Measurements from ENCODE around the gene IGF2.
"Not testable (repeated sequence)": the region's sequence is repeated elsewhere in the genome, so short reads cannot be mapped to it uniquely, and the experiment has no call there.

IGF2 gene

DNA sequence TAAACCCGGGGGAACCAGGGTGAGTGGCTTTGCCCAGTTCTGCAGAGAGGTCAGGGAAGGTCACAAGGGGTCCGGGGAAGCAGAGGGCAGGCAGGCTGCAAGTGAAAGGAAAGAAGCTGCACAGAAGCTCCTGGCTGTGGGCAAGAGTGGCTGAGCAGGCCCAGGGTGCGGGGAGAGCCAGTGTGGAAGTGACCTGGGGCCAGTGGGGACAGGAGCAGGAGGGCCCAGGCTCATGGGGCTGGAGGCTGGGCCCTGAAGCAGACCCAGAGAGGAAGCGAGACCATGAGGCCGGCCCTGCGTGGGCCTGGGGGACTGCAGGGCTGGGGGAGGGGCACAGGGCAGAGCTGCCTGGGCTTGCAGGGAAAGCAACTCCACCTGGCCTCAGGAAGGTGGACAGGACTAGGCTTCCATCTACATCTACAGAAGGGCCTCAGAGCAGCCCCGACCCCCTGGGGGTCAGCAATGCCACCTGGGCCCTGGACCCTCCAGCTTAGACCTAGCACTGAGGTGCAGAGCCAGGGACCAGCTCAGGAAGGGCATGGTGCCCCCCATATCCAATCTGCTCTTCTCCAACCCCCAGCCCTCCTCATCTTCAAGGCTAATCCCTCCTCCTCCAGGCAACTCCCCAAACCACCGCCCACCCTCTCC is 11.6 kb downstream of the IGF2 start:
- Histone ChIP-seq H4K20me1 (ENCODE audit: insufficient read depth) (no peaks in the 10 kb centered on the region), H3K9ac (no peak overlapping the region), H3K4me2 (no peak overlapping the region), H3K27me3 (ENCODE audit: insufficient read depth, low read depth) (peaks cover 40% of the 10 kb centered on the region), H3K79me2 (ENCODE audit: insufficient read depth, low read depth) (no peaks in the 10 kb centered on the region), H3K27ac (no peak overlapping the region), H3K4me3 (IDR thresholded peaks at IDR 0.05; ENCODE audit: insufficient read depth, low read depth, low read length) (no peak overlapping the region), H3K4me1 (ENCODE audit: low read depth, poor library complexity, severe bottlenecking) (no peaks in the 10 kb centered on the region), H2AFZ (ENCODE audit: low read depth) (no peak overlapping the region), H3K36me3 (ENCODE audit: insufficient read depth) (no peaks in the 10 kb centered on the region)
- TF ChIP-seq CTCF (conservative IDR thresholded peaks at IDR 0.05; ENCODE audit: low read depth, low read length) = no peak

GRCh38 chr11:2126520-2127085 is 12.6 kb downstream of the IGF2 start:
- Histone ChIP-seq H3K9ac (no peak overlapping the region), H2AFZ (ENCODE audit: low read depth) (no peak overlapping the region), H3K4me2 (no peak overlapping the region), H4K20me1 (ENCODE audit: insufficient read depth) (no peaks in the 10 kb centered on the region), H3K4me1 (ENCODE audit: low read depth, poor library complexity, severe bottlenecking) (peaks cover 5% of the 10 kb centered on the region), H3K27ac (no peak overlapping the region), H3K4me3 (IDR thresholded peaks at IDR 0.05; ENCODE audit: insufficient read depth, low read depth, low read length) (no peak overlapping the region), H3K36me3 (ENCODE audit: insufficient read depth) (no peaks in the 10 kb centered on the region), H3K27me3 (ENCODE audit: insufficient read depth, low read depth) (peaks cover 32% of the 10 kb centered on the region), H3K79me2 (ENCODE audit: insufficient read depth, low read depth) (no peaks in the 10 kb centered on the region)
- no peak for TF ChIP-seq CTCF (conservative IDR thresholded peaks at IDR 0.05; ENCODE audit: low read depth, low read length)

DNA sequence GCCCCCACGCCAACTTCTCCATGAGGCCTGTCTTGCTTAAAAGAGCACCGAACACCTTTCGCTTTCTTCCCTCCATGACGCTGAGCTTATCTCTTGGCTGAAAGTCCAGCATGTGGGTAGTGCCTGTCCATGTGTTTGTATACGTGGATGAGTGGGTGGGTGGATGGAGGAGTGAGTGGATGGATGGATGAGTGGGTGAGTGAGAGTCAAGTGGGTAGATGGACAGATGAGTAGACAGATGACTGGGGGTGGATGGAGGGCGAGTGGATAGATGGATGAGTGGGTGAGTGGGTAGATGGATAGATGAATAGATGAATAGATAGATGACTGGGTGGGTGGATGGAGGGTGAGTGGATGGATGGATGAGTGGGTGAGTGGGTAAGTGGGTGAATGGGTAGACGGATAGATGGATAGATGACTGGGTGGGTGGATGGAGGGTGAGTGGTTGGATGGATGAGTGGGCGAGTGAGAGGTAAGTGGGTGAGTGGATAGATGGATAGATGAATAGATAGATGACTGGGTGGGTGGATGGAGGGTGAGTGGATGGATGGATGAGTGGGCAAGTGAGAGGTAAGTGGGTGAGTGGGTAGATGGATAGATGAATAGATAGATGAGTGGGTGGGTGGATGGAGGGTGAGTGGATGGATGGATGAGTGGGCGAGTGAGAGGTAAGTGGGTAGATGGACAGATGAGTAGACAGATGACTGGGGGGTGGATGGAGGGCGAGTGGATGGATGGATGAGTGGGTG is 14.3 kb downstream of the IGF2 start:
- not testable (repeated sequence) for H3K9ac ChIP-seq; H2AFZ ChIP-seq (ENCODE audit: low read depth); H3K4me3 ChIP-seq (IDR thresholded peaks at IDR 0.05; ENCODE audit: insufficient read depth, low read depth, low read length); H3K36me3 ChIP-seq (ENCODE audit: insufficient read depth); H4K20me1 ChIP-seq (ENCODE audit: insufficient read depth); H3K4me2 ChIP-seq; H3K27ac ChIP-seq; H3K4me1 ChIP-seq (ENCODE audit: low read depth, poor library complexity, severe bottlenecking); H3K79me2 ChIP-seq (ENCODE audit: insufficient read depth, low read depth)
- H3K27me3 ChIP-seq (ENCODE audit: insufficient read depth, low read depth) = peaks cover 32% of the 10 kb centered on the region

DNA sequence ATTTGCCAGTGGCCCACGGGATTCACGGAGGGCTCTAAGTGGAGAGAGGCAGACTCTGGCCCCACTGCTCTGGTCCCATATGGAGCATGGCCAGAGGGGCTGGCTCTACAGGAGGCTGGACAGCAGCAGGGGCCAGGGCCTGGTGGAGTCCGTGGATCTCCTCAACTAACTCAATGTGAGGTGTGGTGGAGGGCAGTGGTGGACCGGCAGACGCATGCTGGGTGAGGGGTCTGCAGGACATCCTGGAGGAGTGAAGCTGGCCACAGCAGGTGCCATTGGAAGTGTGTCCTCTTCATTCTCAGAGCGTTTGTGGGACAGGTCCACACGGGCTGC is 15.6 kb downstream of the IGF2 start:
- Histone ChIP-seq H3K9ac (no peak overlapping the region), H3K27me3 (ENCODE audit: insufficient read depth, low read depth) (peaks cover 31% of the 10 kb centered on the region), H3K4me2 (no peak overlapping the region), H3K4me3 (IDR thresholded peaks at IDR 0.05; ENCODE audit: insufficient read depth, low read depth, low read length) (no peak overlapping the region), H3K36me3 (ENCODE audit: insufficient read depth) (no peaks in the 10 kb centered on the region), H3K4me1 (ENCODE audit: low read depth, poor library complexity, severe bottlenecking) (peaks cover 5% of the 10 kb centered on the region), H4K20me1 (ENCODE audit: insufficient read depth) (no peaks in the 10 kb centered on the region), H3K27ac (no peak overlapping the region), H3K79me2 (ENCODE audit: insufficient read depth, low read depth) (no peaks in the 10 kb centered on the region), H2AFZ (ENCODE audit: low read depth) (no peak overlapping the region)
- TF ChIP-seq CTCF (conservative IDR thresholded peaks at IDR 0.05; ENCODE audit: low read depth, low read length) = no peak
